Measurements from ENCODE around the gene CDC25B. TPM values are rescaled to one million over a fixed set of nuclear protein-coding genes. Genes with fewer than 3 reads are reported as not detected.

CDC25B gene
- total RNA-seq, 1 experiment from 2014 or later = 66.7 TPM

- CTCF ChIA-PET = interaction anchor here (1.1 to 2.5 kb wide), 2 partner anchors 13 to 18 kb away, joined by 3 to 9 read pairs; no protein-coding TSS in a partner anchor
- H3K36me3 ChIP-seq (ENCODE audit: control insufficient read depth, insufficient read depth, low read length) = peaks cover 10% of the 10 kb centered on the region
- Mint-ChIP-seq H3K27ac (ENCODE audit: unreplicated experiment) (peak overlapping the region; percentile 70), H3K4me1 (ENCODE audit: low read depth, unreplicated experiment) (peaks cover 25% of the 10 kb centered on the region), H3K4me3 (ENCODE audit: unreplicated experiment) (peak overlapping the region; percentile 9), H3K9me3 (ENCODE audit: unreplicated experiment) (no peaks in the 10 kb centered on the region), H3K36me3 (ENCODE audit: insufficient read depth, unreplicated experiment) (peaks cover 44% of the 10 kb centered on the region), H3K27me3 (ENCODE audit: insufficient read depth, unreplicated experiment) (no peaks in the 10 kb centered on the region)
- H3K27me3 ChIP-seq (replicated peaks; ENCODE audit: control insufficient read depth, insufficient read depth, low read length) = no peaks in the 10 kb centered on the region
- no peak for TF ChIP-seq CTCF (IDR thresholded peaks at IDR 0.05; ENCODE audit: insufficient read depth in 1 of 2, low read depth in 1 of 2, low read length in 1 of 2, severe bottlenecking in 1 of 2, unreplicated experiment in 1 of 2)
- intact Hi-C loops (cut with micrococcal nuclease; ENCODE audit: unreplicated experiment) = loop anchor here (1.0 kb wide), 1 partner anchor 18 kb away; no protein-coding TSS in a partner anchor
- no peak for DNase-seq
- no TSS peak for BruUV-seq (replicated peaks)
- POLR2A ChIA-PET = interaction anchor here (1.2 kb wide), 1 partner anchor 14 kb away, joined by 3 read pairs; the partner anchor contains the start of gene CENPB
- peaks cover 36% of the 10 kb centered on the region for H3K4me1 ChIP-seq
- H3K9me3 ChIP-seq = no peaks in the 10 kb centered on the region
- no peak overlapping the region for H3K4me3 ChIP-seq (ENCODE audit: low read depth, low read length)
Measured at GRCh38 chr20:3800256-3800877, 4.3 kb downstream of the CDC25B start.

GRCh38 chr20:3800878-3801260 is 4.8 kb downstream of the CDC25B start:
- ChIA-PET CTCF (interaction anchor here (2.5 kb wide), 1 partner anchor 18 kb away, joined by 9 read pairs; no protein-coding TSS in a partner anchor), POLR2A (no interaction called here)
- Histone ChIP-seq H3K4me3 (ENCODE audit: low read depth, low read length) (no peak overlapping the region), H3K36me3 (ENCODE audit: control insufficient read depth, insufficient read depth, low read length) (peaks cover 10% of the 10 kb centered on the region), H3K27me3 (replicated peaks; ENCODE audit: control insufficient read depth, insufficient read depth, low read length) (no peaks in the 10 kb centered on the region), H3K9me3 (no peaks in the 10 kb centered on the region), H3K4me1 (peaks cover 39% of the 10 kb centered on the region)
- no peak for TF ChIP-seq CTCF (IDR thresholded peaks at IDR 0.05; ENCODE audit: insufficient read depth in 1 of 2, low read depth in 1 of 2, low read length in 1 of 2, severe bottlenecking in 1 of 2, unreplicated experiment in 1 of 2)
- intact Hi-C loops (cut with micrococcal nuclease; ENCODE audit: unreplicated experiment) = loop anchor here (1.0 kb wide), 1 partner anchor 17 kb away; no protein-coding TSS in a partner anchor
- no peaks in the 10 kb centered on the region for H3K27me3 Mint-ChIP-seq (ENCODE audit: insufficient read depth, unreplicated experiment)
- H3K27ac Mint-ChIP-seq (ENCODE audit: unreplicated experiment) = peak overlapping the region; percentile 70
- DNase-seq = no peak
- H3K4me3 Mint-ChIP-seq (ENCODE audit: unreplicated experiment) = no peak overlapping the region
- no TSS peak for BruUV-seq (replicated peaks)
- H3K9me3 Mint-ChIP-seq (ENCODE audit: unreplicated experiment) = no peaks in the 10 kb centered on the region
- H3K36me3 Mint-ChIP-seq (ENCODE audit: insufficient read depth, unreplicated experiment) = peaks cover 45% of the 10 kb centered on the region
- peaks cover 25% of the 10 kb centered on the region for H3K4me1 Mint-ChIP-seq (ENCODE audit: low read depth, unreplicated experiment)

GRCh38 chr20:3801299-3801698 is 5.2 kb downstream of the CDC25B start:
- Mint-ChIP-seq H3K27me3 (ENCODE audit: insufficient read depth, unreplicated experiment) (no peaks in the 10 kb centered on the region), H3K4me1 (ENCODE audit: low read depth, unreplicated experiment) (peaks cover 25% of the 10 kb centered on the region), H3K4me3 (ENCODE audit: unreplicated experiment) (no peak overlapping the region), H3K27ac (ENCODE audit: unreplicated experiment) (no peak overlapping the region), H3K36me3 (ENCODE audit: insufficient read depth, unreplicated experiment) (peaks cover 50% of the 10 kb centered on the region), H3K9me3 (ENCODE audit: unreplicated experiment) (no peaks in the 10 kb centered on the region)
- ChIA-PET CTCF (no interaction called here), POLR2A (no interaction called here)
- peaks cover 44% of the 10 kb centered on the region for H3K4me1 ChIP-seq
- H3K36me3 ChIP-seq (ENCODE audit: control insufficient read depth, insufficient read depth, low read length) = peaks cover 10% of the 10 kb centered on the region
- intact Hi-C loops (cut with micrococcal nuclease; ENCODE audit: unreplicated experiment) = no loop called here
- no peaks in the 10 kb centered on the region for H3K27me3 ChIP-seq (replicated peaks; ENCODE audit: control insufficient read depth, insufficient read depth, low read length)
- DNase-seq = no peak
- BruUV-seq (replicated peaks) = no TSS peak
- no peak for TF ChIP-seq CTCF (IDR thresholded peaks at IDR 0.05; ENCODE audit: insufficient read depth in 1 of 2, low read depth in 1 of 2, low read length in 1 of 2, severe bottlenecking in 1 of 2, unreplicated experiment in 1 of 2)
- no peaks in the 10 kb centered on the region for H3K9me3 ChIP-seq
- no peak overlapping the region for H3K4me3 ChIP-seq (ENCODE audit: low read depth, low read length)

Data from Caco-2 (cell line).